ENCODE data around the gene FCN1.

GRCh38 chr9:134929193-134930158 lies 11.8 kb upstream of the FCN1 start:
- no peak for TF ChIP-seq CTCF (IDR thresholded peaks at IDR 0.05; ENCODE audit: insufficient read depth, low read length, poor library complexity, severe bottlenecking)
- no peak for TF ChIP-seq EZH2phosphoT487 (conservative IDR thresholded peaks at IDR 0.05; ENCODE audit: low read length)

Data from SU-DHL-6 (cell line).